ENCODE results near the gene GIMAP1. TPM values are rescaled to one million over a fixed set of nuclear protein-coding genes. Genes with fewer than 3 reads are reported as not detected.

Gene GIMAP1
- total RNA-seq, 1 experiment from 2014 or later, result 0.10 TPM

GRCh38 chr7:150736864-150737263 is 20.5 kb downstream of the GIMAP1 start:
- no TSS peak for BruUV-seq (replicated peaks)
- H3K4me2 ChIP-seq (ENCODE audit: low read length), result no peak overlapping the region
- H3K4me1 ChIP-seq (ENCODE audit: control insufficient read depth in 1 of 2, insufficient read depth in 2 of 2, low read length in 2 of 2), result peaks cover 0 to 10% of the 10 kb centered on the region in 2 experiments; a peak in 3 of 4 replicates
- intact Hi-C loops (cut with micrococcal nuclease), result no loop called here
- no peaks in the 10 kb centered on the region for H3K36me3 ChIP-seq (ENCODE audit: control insufficient read depth in 1 of 2, insufficient read depth in 2 of 2, low read length in 2 of 2)
- H3K9ac ChIP-seq (ENCODE audit: low read length), result no peak overlapping the region
- H3K27ac ChIP-seq (ENCODE audit: low read depth, low read length), result no peak overlapping the region
- H4K20me1 ChIP-seq (ENCODE audit: insufficient read depth), result no peaks in the 10 kb centered on the region
- ChIA-PET RAD21 (ENCODE audit: low non-redundant PET in 1 of 2, low total read pairs in 2 of 2, uncharacterized antibody in 2 of 2, unreplicated experiment in 2 of 2) (no interaction called here), CTCF (no interaction called here), POLR2A (no interaction called here)
- no peak for ATAC-seq
- peaks cover 59% of the 10 kb centered on the region for H3K27me3 ChIP-seq (ENCODE audit: insufficient read depth, low read length)
- no peak overlapping the region for H2AFZ ChIP-seq (ENCODE audit: low read depth, low read length, poor library complexity, severe bottlenecking)
- no peak for TF ChIP-seq EGR1 (IDR thresholded peaks at IDR 0.05; ENCODE audit: low read depth)
- TF ChIP-seq POLR2A (IDR thresholded peaks at IDR 0.05; ENCODE audit: borderline replicate concordance, extremely low read depth, insufficient read depth, insufficient read length), result no peak
- no peak for TF ChIP-seq CEBPB (IDR thresholded peaks at IDR 0.05; ENCODE audit: low read depth)
- TF ChIP-seq JUND (IDR thresholded peaks at IDR 0.05), result no peak
- TF ChIP-seq ZNF274 (IDR thresholded peaks at IDR 0.05; ENCODE audit: low read depth, low read length), result no peak
- TF ChIP-seq MAX (IDR thresholded peaks at IDR 0.05), result no peak
- no peak for TF ChIP-seq ZBTB33 (IDR thresholded peaks at IDR 0.05; ENCODE audit: extremely low read depth, insufficient replicate concordance, low read length)
- no peak for TF ChIP-seq ELF1 (IDR thresholded peaks at IDR 0.05; ENCODE audit: borderline replicate concordance, low read depth)
- no peak for TF ChIP-seq RAD21 (IDR thresholded peaks at IDR 0.05; ENCODE audit: low read depth)
- no peak for TF ChIP-seq CBX3 (IDR thresholded peaks at IDR 0.05; ENCODE audit: low read depth)
- no peak for TF ChIP-seq POLR2AphosphoS5 (IDR thresholded peaks at IDR 0.05; ENCODE audit: low read depth, low read length)
- TF ChIP-seq FOSL1 (IDR thresholded peaks at IDR 0.05; ENCODE audit: low read depth), result no peak
- no peaks in the 10 kb centered on the region for H3K9me2 ChIP-seq (ENCODE audit: insufficient read depth)
- DNase-seq (ENCODE audit: low read depth, low spot score), result no peak
- no peaks in the 10 kb centered on the region for H3K9me3 ChIP-seq (ENCODE audit: control insufficient read depth in 1 of 2, insufficient read depth in 1 of 2, low read depth in 1 of 2, low read length in 2 of 2)
- H3K4me3 ChIP-seq (replicated peaks in 1 of 2; ENCODE audit: low read depth in 1 of 2, low read length in 2 of 2), result no peak overlapping the region
- H3K79me2 ChIP-seq (ENCODE audit: insufficient read depth, low read length), result no peaks in the 10 kb centered on the region

Data from HCT116 (cell line).